ENCODE data around the gene CTRB1. TPM values are rescaled to one million over a fixed set of nuclear protein-coding genes. Genes with fewer than 3 reads are reported as not detected.

Gene CTRB1
- 1.4 TPM in 1 of 2 replicates, not detected in the other for polyA plus RNA-seq

GRCh38 chr16:75218256-75219076 lies at the start of gene CTRB1:
CTRB1 (plus strand) TSS chr16:75218988; CDS start chr16:75219008, 20 bp downstream.

GRCh38 chr16:75206749-75207451 lies 11.9 kb upstream of the CTRB1 start, which contains the start of gene CTRB2:
CTRB2 (minus strand) TSS chr16:75207161; CDS start chr16:75207141, 20 bp downstream.

GRCh38 chr16:75251280-75252048 lies 32.7 kb downstream of the CTRB1 start, which contains the start of gene BCAR1:
BCAR1 (minus strand) TSS chr16:75251624; CDS start chr16:75251482, 142 bp downstream.

Other genes with a start within 250 kb of the CTRB1 start
- gene WDR59, start 233.9 kb upstream of the CTRB1 start, polyA plus RNA-seq, result 19.5 and 30.5 TPM in 2 replicates
- 36.6 and 48.2 TPM in 2 replicates for gene ZNRF1, start 220.0 kb upstream of the CTRB1 start, polyA plus RNA-seq
- 0.27 TPM in 1 of 2 replicates, not detected in the other for gene LDHD, start 102.2 kb upstream of the CTRB1 start, polyA plus RNA-seq
- gene ZFP1, start 70.5 kb upstream of the CTRB1 start, polyA plus RNA-seq, result 11.0 and 18.0 TPM in 2 replicates
- 0.45 TPM in 1 of 2 replicates, not detected in the other for gene CTRB2, start 11.8 kb upstream of the CTRB1 start, polyA plus RNA-seq
- gene BCAR1, start 32.6 kb downstream of the CTRB1 start, polyA plus RNA-seq, result 6.9 and 21.4 TPM in 2 replicates
- 102 and 108 TPM in 2 replicates for gene CFDP1, start 214.5 kb downstream of the CTRB1 start, polyA plus RNA-seq
- gene TMEM170A, start 245.7 kb downstream of the CTRB1 start, polyA plus RNA-seq, result 32.0 and 36.9 TPM in 2 replicates